A673 (cell line): ENCODE data around the gene LINC00632. TPM values are rescaled to one million over a fixed set of nuclear protein-coding genes. Genes with fewer than 3 reads are reported as not detected.
A peak's percentile ranks its signal among the peaks of the same experiment; 100 is the strongest.

Source experiments
- BruUV-seq: library from RNA; stranded (reverse); fragments of 400-500 nt; replicated peaks from 2 replicates; lab custom pipeline; 2021; lab: Mats Ljungman, UMichigan
- CTCF ChIA-PET: fragments of 300-600 bp; sonication (Branson Sonifier 250); formaldehyde crosslinking; loops from one replicate; lab custom pipeline; 2022; ENCODE audit warnings: antibody characterized with exemption; lab: Charles Lee
- POLR2A ChIA-PET: fragments of 300-600 bp; sonication (Branson Sonifier 250); formaldehyde crosslinking; loops from one replicate; lab custom pipeline; 2022; ENCODE audit warnings: antibody characterized with exemption; ENCODE audit not compliant: low non-redundant PET; lab: Charles Lee
- DNase-seq: peaks from one replicate; pipeline ENCODE4 v3.0.0-alpha.2; 2015; ENCODE audit warnings: low spot score
- H3K27ac ChIP-seq: fragments of 200-600 bp; sonication (generic); 2 replicates; pipeline ENCODE4 v1.5.1; 2016; ENCODE audit warnings: mixed run types, low read depth, mild to moderate bottlenecking, mixed read lengths, antibody characterized with exemption, low read length; ENCODE audit not compliant: poor library complexity, severe bottlenecking
- H3K27me3 ChIP-seq: fragments of 200-600 bp; sonication (generic); replicated peaks from 2 replicates; pipeline ENCODE4 v1.6.1; 2017; ENCODE audit warnings: mixed run types, low read depth, mild to moderate bottlenecking, mixed read lengths, antibody characterized with exemption, low read length; ENCODE audit not compliant: insufficient read depth, poor library complexity
- H3K36me3 ChIP-seq: fragments of 200-600 bp; sonication (generic); 2 replicates; pipeline ENCODE4 v1.6.1; 2016; ENCODE audit warnings: mixed run types, mild to moderate bottlenecking, mixed read lengths, antibody characterized with exemption, low read length; ENCODE audit not compliant: insufficient read depth, poor library complexity, severe bottlenecking
- H3K4me1 ChIP-seq: fragments of 200-600 bp; sonication (generic); 2 replicates; pipeline ENCODE4 v1.6.1; 2017; ENCODE audit warnings: mixed run types, mild to moderate bottlenecking, mixed read lengths, antibody characterized with exemption, low read length; ENCODE audit not compliant: insufficient read depth, poor library complexity, severe bottlenecking
- H3K4me3 ChIP-seq: fragments of 200-600 bp; sonication (generic); 2 replicates; pipeline ENCODE4 v1.5.1; 2016; ENCODE audit warnings: low read depth, mixed run types, mild to moderate bottlenecking, mixed read lengths, low read length; ENCODE audit not compliant: poor library complexity, severe bottlenecking
- H3K9me3 ChIP-seq: fragments of 200-600 bp; sonication (generic); 2 replicates; pipeline ENCODE4 v1.6.1; 2016; ENCODE audit warnings: mixed run types, low read depth, mild to moderate bottlenecking, mixed read lengths, antibody characterized with exemption, low read length; ENCODE audit not compliant: poor library complexity, severe bottlenecking
- EZH2 ChIP-seq: fragments of 200-600 bp; sonication (generic); IDR thresholded peaks from 2 replicates; pipeline ENCODE4 v1.6.1; 2017; ENCODE audit warnings: borderline replicate concordance, low read depth, mild to moderate bottlenecking, mixed read lengths, antibody characterized with exemption, low read length; ENCODE audit not compliant: poor library complexity, severe bottlenecking
- intact Hi-C: fragments of 100-400 bp; cut with micrococcal nuclease; formaldehyde crosslinking; loops from one replicate; pipeline ENCODE4 v1.10.0; 2022; ENCODE audit not compliant: unreplicated experiment
- total RNA-seq: library from RNA; stranded (reverse); gene quantifications from 2 replicates; pipeline ENCODE4 v1.2.3, GENCODE V29; 2021
- TF ChIP-seq, protein P1 (sequence below): fragments of 300-800, 200-600 bp; sonication (generic); conservative IDR thresholded peaks from 2 replicates; pipeline ENCODE4 v1.5.1; 2017; ENCODE audit warnings: low read depth, mild to moderate bottlenecking, antibody characterized with exemption, low read length, moderate library complexity, mixed read lengths

LINC00632 gene
- total RNA-seq, 1 experiment from 2014 or later, result 7.5 TPM

DNA sequence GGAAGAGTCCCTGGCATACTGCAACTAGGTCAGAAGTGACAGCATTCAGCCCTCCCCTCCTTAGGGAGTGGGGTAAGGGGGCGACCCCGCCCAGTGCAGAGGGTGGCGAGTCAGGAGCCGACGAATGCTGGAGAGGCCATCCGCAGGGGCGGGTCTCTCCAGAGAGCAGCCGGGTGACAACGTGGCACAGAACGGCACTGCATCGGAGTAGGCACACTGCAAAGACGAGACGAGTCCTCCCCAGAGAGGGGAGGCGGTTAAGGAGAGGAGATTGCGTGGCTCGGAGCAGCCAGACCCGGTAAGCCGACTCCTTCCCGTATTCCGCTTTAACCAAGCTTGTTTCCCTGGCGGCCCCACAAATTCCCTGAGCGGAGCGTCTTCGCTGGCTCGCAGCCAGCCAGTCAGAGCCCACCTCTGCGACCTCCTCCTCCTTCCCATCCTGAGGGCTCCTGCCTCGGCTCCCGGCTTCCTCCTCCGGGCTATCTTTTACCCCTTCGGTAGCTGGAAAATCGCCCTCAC, 54.9 kb downstream of the LINC00632 start:
- intact Hi-C loops, result no loop called here
- CTCF ChIA-PET, result interaction anchor here (0.5 kb wide), 1 partner anchor 154 kb away, joined by 3 read pairs; no protein-coding TSS in a partner anchor
- BruUV-seq, result no TSS peak
- Histone ChIP-seq H3K4me3 (peak overlapping the region; percentile 44), H3K36me3 (no peaks in the 10 kb centered on the region), H3K9me3 (no peaks in the 10 kb centered on the region), H3K27ac (no peak overlapping the region), H3K4me1 (no peaks in the 10 kb centered on the region), H3K27me3 (peaks cover 3% of the 10 kb centered on the region)
- no peak for TF ChIP-seq EZH2
- TF ChIP-seq, protein P1, sequence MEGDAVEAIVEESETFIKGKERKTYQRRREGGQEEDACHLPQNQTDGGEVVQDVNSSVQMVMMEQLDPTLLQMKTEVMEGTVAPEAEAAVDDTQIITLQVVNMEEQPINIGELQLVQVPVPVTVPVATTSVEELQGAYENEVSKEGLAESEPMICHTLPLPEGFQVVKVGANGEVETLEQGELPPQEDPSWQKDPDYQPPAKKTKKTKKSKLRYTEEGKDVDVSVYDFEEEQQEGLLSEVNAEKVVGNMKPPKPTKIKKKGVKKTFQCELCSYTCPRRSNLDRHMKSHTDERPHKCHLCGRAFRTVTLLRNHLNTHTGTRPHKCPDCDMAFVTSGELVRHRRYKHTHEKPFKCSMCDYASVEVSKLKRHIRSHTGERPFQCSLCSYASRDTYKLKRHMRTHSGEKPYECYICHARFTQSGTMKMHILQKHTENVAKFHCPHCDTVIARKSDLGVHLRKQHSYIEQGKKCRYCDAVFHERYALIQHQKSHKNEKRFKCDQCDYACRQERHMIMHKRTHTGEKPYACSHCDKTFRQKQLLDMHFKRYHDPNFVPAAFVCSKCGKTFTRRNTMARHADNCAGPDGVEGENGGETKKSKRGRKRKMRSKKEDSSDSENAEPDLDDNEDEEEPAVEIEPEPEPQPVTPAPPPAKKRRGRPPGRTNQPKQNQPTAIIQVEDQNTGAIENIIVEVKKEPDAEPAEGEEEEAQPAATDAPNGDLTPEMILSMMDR, result no peak
- DNase-seq, result peak; percentile 23
- POLR2A ChIA-PET, result no interaction called here

DNA sequence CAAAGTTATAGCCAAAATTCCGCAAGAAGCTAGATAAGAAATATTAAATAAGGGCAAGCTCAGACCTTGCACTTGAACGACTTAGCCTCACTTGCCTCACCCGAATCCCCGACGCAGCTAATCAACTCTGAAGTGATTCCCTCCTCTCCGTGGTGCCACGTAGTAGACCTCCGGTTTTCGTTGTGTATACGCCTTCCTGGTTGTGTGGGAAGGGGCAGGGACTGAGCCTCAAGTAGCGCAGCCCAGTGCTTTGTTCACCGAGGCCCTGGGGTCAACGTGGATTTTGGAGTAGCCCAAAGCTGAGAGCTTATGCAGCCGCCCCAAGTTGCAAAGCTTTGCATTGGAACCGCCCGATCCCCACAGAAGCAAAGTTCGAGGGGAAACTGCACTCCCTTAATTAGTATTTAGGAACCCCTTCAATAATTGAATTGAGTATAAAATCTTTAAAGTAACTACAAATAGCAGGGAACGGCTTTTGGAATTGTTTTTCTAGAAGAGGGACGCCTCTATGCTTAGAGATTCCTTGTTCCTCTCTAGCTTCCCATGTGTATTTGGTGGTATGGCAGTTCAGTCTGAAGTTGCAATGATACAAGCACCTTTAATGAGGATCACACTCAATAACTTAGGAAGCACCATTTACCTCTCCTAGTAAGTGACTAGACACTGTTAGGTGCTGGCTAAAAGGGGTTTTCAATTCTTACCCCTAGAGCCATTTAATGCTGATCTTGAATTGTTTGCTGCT, 55.7 kb downstream of the LINC00632 start:
- TF ChIP-seq, protein P1, result no peak
- TF ChIP-seq EZH2, result no peak
- Histone ChIP-seq H3K27ac (no peak overlapping the region), H3K27me3 (peaks cover 3% of the 10 kb centered on the region), H3K36me3 (no peaks in the 10 kb centered on the region), H3K4me1 (no peaks in the 10 kb centered on the region), H3K4me3 (peak overlapping the region; percentile 44), H3K9me3 (no peaks in the 10 kb centered on the region)
- POLR2A ChIA-PET, result no interaction called here
- CTCF ChIA-PET, result interaction anchor here (0.5 to 0.9 kb wide), 3 partner anchors 11 to 708 kb away, joined by 3 to 4 read pairs (median 3); no protein-coding TSS in a partner anchor
- intact Hi-C loops, result no loop called here
- no peak for DNase-seq
- BruUV-seq, result no TSS peak

DNA sequence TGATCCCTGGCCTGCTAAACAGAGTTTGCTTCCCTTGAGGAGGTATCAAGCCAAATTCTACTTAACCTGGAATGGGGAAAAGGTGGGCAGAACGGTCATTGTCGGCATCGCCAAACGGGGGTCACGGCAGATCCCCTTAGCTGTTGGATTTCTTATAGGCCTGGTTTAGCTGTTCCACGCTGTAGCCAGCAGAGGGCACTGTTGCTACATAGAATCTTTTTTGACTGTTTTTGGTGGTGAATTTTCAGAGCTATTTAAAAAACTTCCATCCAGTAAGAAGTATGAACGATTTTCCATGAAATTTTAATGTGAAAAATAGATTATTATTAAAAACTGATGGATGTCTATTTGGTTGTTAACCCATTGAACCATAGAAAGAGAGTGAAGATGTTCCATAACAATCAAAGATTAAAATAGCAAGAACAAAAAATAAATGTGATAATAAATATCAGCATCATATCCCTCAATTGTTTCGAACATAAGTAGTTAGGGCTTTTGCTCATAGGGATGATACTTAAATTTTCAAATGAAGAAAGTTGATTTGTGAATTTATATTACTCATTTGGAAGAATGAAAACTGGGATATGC, 56.6 kb downstream of the LINC00632 start:
- Histone ChIP-seq H3K4me3 (no peak overlapping the region), H3K4me1 (no peaks in the 10 kb centered on the region), H3K36me3 (no peaks in the 10 kb centered on the region), H3K9me3 (no peaks in the 10 kb centered on the region), H3K27ac (no peak overlapping the region), H3K27me3 (peaks cover 3% of the 10 kb centered on the region)
- DNase-seq, result peak; percentile 65
- no TSS peak for BruUV-seq
- TF ChIP-seq EZH2, result no peak
- TF ChIP-seq, protein P1, result peak; percentile 91
- intact Hi-C loops, result no loop called here
- ChIA-PET CTCF (interaction anchor here (0.7 to 0.9 kb wide), 2 partner anchors 206 to 709 kb away, joined by 3 to 4 read pairs; no protein-coding TSS in a partner anchor), POLR2A (no interaction called here)
